Panc1 (cell line): ENCODE measurements around the gene RSRC2. TPM values are rescaled to one million over a fixed set of nuclear protein-coding genes. Genes with fewer than 3 reads are reported as not detected.
"Not testable (repeated sequence)": the region's sequence is repeated elsewhere in the genome, so short reads cannot be mapped to it uniquely, and the experiment has no call there.

Experiments
- ATAC-seq: fragments of 200-7000 bp; cut with Tn5 transposase; 2 replicates; pipeline ENCODE4 v1.9.1; 2020; ENCODE audit warnings: mild to moderate bottlenecking, moderate library complexity
- BruUV-seq: library from RNA; stranded (reverse); fragments of 400-500 nt; replicated peaks from 2 replicates; lab custom pipeline; 2021; lab: Mats Ljungman, UMichigan
- CTCF ChIA-PET: fragments of 300-600 bp; sonication (Branson Sonifier 250); formaldehyde crosslinking; loops from one replicate; lab custom pipeline; 2022; ENCODE audit warnings: antibody characterized with exemption; lab: Charles Lee
- POLR2A ChIA-PET: fragments of 300-600 bp; sonication (Branson Sonifier 250); formaldehyde crosslinking; loops from one replicate; lab custom pipeline; 2022; ENCODE audit warnings: antibody characterized with exemption; lab: Charles Lee
- DNase-seq: peaks from one replicate; pipeline ENCODE4 v3.0.0-alpha.2; 2010; ENCODE audit warnings: low read depth, low spot score
- H3K27ac ChIP-seq: 2 replicates; pipeline ENCODE4 v1.5.1; 2011; ENCODE audit warnings: mild to moderate bottlenecking, low read length, inconsistent platforms
- H3K27me3 ChIP-seq: fragments of 200-500 bp; sonication (Bioruptor generic); 2 replicates; pipeline ENCODE4 v1.6.0; 2014; ENCODE audit warnings: low read length, inconsistent platforms; ENCODE audit not compliant: control insufficient read depth, insufficient read depth
- H3K36me3 ChIP-seq: fragments of 200-500 bp; sonication (Bioruptor generic); 2 replicates; pipeline ENCODE4 v1.5.1; 2014; ENCODE audit warnings: inconsistent platforms, mild to moderate bottlenecking, low read length, moderate library complexity; ENCODE audit not compliant: control insufficient read depth, insufficient read depth
- H3K4me1 ChIP-seq: 2 replicates; pipeline ENCODE4 v1.5.1; 2011; ENCODE audit warnings: inconsistent platforms, mild to moderate bottlenecking, low read length, moderate library complexity; ENCODE audit not compliant: control insufficient read depth, insufficient read depth
- H3K4me3 ChIP-seq, 2 experiments: 2 replicates each; pipeline ENCODE4 v1.5.1; 2011 to 2012; ENCODE audit warnings: low read depth in 2 of 2, low read length in 2 of 2, mild to moderate bottlenecking in 2 of 2, inconsistent platforms in 1 of 2, moderate library complexity in 1 of 2
- H3K9me3 ChIP-seq: fragments of 200-500 bp; sonication (Bioruptor generic); 2 replicates; pipeline ENCODE4 v1.5.1; 2014; ENCODE audit warnings: low read depth, mild to moderate bottlenecking, inconsistent platforms, low read length, moderate library complexity; ENCODE audit not compliant: control insufficient read depth, insufficient read depth
- POLR2AphosphoS5 ChIP-seq: IDR thresholded peaks from 2 replicates; pipeline ENCODE4 v1.6.1; 2012; ENCODE audit warnings: mild to moderate bottlenecking, low read depth, low read length, moderate library complexity
- SIN3A ChIP-seq: IDR thresholded peaks from 2 replicates; pipeline ENCODE4 v1.6.1; 2012; ENCODE audit warnings: low read depth, mild to moderate bottlenecking, low read length, moderate library complexity, borderline replicate concordance; ENCODE audit not compliant: insufficient read depth
- TCF7L2 ChIP-seq: IDR thresholded peaks from 2 replicates; pipeline ENCODE4 v1.6.1; 2011; ENCODE audit warnings: mild to moderate bottlenecking, low read depth, low read length, inconsistent platforms
- in situ Hi-C: cut with HindIII; loops from 2 replicates; pipeline ENCODE4 v1.10.0; 2016; ENCODE audit warnings: low sequenced_read_pairs, low pct_unique_long_range_greater_than_20kb
- intact Hi-C: fragments of 100-400 bp; cut with micrococcal nuclease; formaldehyde crosslinking; loops from one replicate; pipeline ENCODE4 v1.10.0; 2022; ENCODE audit not compliant: unreplicated experiment
- total RNA-seq: library from RNA; stranded (reverse); gene quantifications from one replicate; pipeline ENCODE4 v1.2.1, GENCODE V29; 2021; ENCODE audit not compliant: unreplicated experiment
- TF ChIP-seq, protein P1 (sequence below): fragments of 450-650 bp; IDR thresholded peaks from 2 replicates; pipeline ENCODE4 v1.5.1; 2017; ENCODE audit warnings: mild to moderate bottlenecking
- TF ChIP-seq, protein P2 (sequence below), 2 experiments: IDR thresholded peaks; 2 replicates each; pipeline ENCODE4 v1.6.1; 2011 to 2012; ENCODE audit warnings: low read depth in 2 of 2, control low read depth in 1 of 2, low read length in 1 of 2, mild to moderate bottlenecking in 1 of 2, moderate library complexity in 1 of 2; ENCODE audit not compliant: insufficient read depth in 1 of 2

RSRC2 gene
- total RNA-seq, 1 experiment from 2014 or later = 57.8 TPM

DNA sequence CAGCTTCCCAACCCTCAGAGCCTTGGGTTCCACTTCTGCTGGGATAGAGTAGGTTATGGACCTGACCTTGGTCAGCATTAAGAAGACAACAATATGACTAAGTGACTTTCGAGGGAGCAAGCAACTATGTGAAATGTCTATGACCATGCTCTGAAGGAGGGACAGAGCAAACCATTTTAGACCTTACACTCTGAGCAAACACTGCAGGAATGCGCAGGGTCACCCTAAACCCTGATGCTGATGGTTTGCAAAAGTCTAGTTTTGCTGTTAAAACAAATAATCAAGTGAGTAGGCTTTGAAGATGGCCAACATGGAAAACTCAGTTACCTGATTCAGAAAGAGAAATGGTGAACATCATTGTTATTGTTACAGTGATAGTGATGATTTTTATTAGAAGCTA, 34.7 kb downstream of the RSRC2 start:
- Histone ChIP-seq H3K4me1 (no peaks in the 10 kb centered on the region; the same call in 1 of the 2 replicates), H3K9me3 (no peaks in the 10 kb centered on the region), H3K27me3 (no peaks in the 10 kb centered on the region), H3K27ac (no peak overlapping the region), H3K4me3 (no peak overlapping the region), H3K36me3 (peaks cover 37% of the 10 kb centered on the region)
- ChIA-PET CTCF (no interaction called here), POLR2A (no interaction called here)
- no peak for ATAC-seq
- in situ Hi-C loops (no loop called here), intact Hi-C loops (no loop called here)
- no TSS peak for BruUV-seq
- DNase-seq = no peak
- no peak for TF ChIP-seq POLR2AphosphoS5
- TF ChIP-seq, protein P1, sequence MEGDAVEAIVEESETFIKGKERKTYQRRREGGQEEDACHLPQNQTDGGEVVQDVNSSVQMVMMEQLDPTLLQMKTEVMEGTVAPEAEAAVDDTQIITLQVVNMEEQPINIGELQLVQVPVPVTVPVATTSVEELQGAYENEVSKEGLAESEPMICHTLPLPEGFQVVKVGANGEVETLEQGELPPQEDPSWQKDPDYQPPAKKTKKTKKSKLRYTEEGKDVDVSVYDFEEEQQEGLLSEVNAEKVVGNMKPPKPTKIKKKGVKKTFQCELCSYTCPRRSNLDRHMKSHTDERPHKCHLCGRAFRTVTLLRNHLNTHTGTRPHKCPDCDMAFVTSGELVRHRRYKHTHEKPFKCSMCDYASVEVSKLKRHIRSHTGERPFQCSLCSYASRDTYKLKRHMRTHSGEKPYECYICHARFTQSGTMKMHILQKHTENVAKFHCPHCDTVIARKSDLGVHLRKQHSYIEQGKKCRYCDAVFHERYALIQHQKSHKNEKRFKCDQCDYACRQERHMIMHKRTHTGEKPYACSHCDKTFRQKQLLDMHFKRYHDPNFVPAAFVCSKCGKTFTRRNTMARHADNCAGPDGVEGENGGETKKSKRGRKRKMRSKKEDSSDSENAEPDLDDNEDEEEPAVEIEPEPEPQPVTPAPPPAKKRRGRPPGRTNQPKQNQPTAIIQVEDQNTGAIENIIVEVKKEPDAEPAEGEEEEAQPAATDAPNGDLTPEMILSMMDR = no peak
- no peak for TF ChIP-seq SIN3A
- TF ChIP-seq, protein P2, sequence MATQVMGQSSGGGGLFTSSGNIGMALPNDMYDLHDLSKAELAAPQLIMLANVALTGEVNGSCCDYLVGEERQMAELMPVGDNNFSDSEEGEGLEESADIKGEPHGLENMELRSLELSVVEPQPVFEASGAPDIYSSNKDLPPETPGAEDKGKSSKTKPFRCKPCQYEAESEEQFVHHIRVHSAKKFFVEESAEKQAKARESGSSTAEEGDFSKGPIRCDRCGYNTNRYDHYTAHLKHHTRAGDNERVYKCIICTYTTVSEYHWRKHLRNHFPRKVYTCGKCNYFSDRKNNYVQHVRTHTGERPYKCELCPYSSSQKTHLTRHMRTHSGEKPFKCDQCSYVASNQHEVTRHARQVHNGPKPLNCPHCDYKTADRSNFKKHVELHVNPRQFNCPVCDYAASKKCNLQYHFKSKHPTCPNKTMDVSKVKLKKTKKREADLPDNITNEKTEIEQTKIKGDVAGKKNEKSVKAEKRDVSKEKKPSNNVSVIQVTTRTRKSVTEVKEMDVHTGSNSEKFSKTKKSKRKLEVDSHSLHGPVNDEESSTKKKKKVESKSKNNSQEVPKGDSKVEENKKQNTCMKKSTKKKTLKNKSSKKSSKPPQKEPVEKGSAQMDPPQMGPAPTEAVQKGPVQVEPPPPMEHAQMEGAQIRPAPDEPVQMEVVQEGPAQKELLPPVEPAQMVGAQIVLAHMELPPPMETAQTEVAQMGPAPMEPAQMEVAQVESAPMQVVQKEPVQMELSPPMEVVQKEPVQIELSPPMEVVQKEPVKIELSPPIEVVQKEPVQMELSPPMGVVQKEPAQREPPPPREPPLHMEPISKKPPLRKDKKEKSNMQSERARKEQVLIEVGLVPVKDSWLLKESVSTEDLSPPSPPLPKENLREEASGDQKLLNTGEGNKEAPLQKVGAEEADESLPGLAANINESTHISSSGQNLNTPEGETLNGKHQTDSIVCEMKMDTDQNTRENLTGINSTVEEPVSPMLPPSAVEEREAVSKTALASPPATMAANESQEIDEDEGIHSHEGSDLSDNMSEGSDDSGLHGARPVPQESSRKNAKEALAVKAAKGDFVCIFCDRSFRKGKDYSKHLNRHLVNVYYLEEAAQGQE (IDR thresholded peaks at IDR 0.05; ENCODE audit: insufficient read depth in 1 of 2, low read depth in 2 of 2, low read length in 1 of 2) = no peak
- no peak for TF ChIP-seq TCF7L2

DNA sequence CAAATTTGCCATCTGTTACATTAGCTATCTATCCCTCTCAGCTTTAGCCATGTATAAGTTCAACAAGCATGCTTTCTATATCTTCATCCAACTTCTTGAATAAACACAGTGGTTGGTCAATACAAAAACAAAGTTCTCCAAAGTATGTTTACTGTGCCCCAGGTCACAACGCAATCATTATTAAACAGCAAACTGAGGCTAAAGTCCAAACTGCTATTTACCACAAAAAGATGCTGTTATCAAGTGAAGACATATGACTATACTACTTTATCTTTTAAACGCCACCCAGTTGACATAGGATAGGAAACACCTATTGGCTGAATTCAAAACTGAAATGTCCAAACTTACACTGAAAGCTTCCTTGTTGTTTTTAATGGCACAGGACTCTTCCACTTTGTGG, 37.7 kb downstream of the RSRC2 start:
- TF ChIP-seq, protein P2 (IDR thresholded peaks at IDR 0.05; ENCODE audit: insufficient read depth in 1 of 2, low read depth in 2 of 2, low read length in 1 of 2) = no peak
- no peak for TF ChIP-seq TCF7L2
- TF ChIP-seq POLR2AphosphoS5 = no peak
- no peak for TF ChIP-seq SIN3A
- TF ChIP-seq, protein P1 = no peak
- ATAC-seq (no peak), DNase-seq (no peak)
- intact Hi-C loops (no loop called here), in situ Hi-C loops (no loop called here)
- Histone ChIP-seq H3K9me3 (no peaks in the 10 kb centered on the region), H3K27me3 (no peaks in the 10 kb centered on the region), H3K36me3 (peaks cover 38% of the 10 kb centered on the region), H3K4me1 (no peaks in the 10 kb centered on the region), H3K4me3 (no peak overlapping the region), H3K27ac (no peak overlapping the region)
- CTCF ChIA-PET = no interaction called here
- POLR2A ChIA-PET = no interaction called here
- TSS peak; percentile 25 for BruUV-seq

DNA sequence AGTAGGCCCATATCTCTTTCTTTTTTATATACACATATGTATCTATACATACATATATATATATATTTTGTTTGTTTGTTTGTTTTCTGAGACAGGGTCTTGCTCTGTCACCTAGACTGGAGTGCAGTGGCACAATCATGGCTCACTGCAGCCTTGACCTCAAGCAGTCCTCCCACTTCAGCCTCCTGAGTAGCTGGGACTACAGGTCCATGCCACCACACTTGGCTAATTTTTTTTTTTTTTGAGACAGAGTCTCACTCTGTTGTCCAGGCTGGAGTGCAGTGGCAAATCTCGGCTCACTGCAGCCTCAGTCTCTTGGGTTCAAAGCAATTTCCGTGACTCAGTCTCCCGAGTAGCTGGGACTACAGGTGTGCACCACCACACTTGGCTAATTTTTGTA, 38.9 kb downstream of the RSRC2 start:
- BruUV-seq, in situ Hi-C loops, H3K27me3 ChIP-seq, intact Hi-C loops, ATAC-seq, DNase-seq, CTCF ChIA-PET, H3K9me3 ChIP-seq, H3K4me3 ChIP-seq, H3K27ac ChIP-seq, H3K4me1 ChIP-seq: not testable (repeated sequence)
- H3K36me3 ChIP-seq = peaks cover 48% of the 10 kb centered on the region
- POLR2A ChIA-PET = interaction anchor here (0.7 kb wide), 1 partner anchor 32 kb away, joined by 4 read pairs; no protein-coding TSS in a partner anchor
